ENCODE results near the gene MRPS23. TPM values are rescaled to one million over a fixed set of nuclear protein-coding genes. Genes with fewer than 3 reads are reported as not detected.

MRPS23 gene
- total RNA-seq, 1 donor from 2014 or later, result 16.4 TPM

DNA sequence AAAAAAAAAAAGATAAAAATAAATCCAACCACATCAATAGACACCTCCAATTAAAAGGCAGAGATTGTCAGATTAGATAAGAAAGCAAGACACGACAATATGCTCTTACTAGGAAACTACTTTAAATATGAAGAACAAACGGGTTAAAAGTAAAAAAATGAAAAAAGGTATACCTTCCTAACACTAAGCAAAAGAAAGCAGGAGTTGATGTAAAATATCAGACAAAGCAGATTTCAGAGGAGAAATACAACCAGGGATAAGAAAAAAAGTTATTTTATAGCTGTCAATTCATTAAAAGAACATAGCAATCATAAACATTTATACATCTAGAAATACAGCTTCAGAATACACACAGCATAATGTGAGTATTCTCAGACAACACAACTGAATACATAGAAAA lies 55.0 kb downstream of the MRPS23 start:
- Mint-ChIP-seq H3K4me1 (no peaks in the 10 kb centered on the region), H3K9me3 (peaks cover 16% of the 10 kb centered on the region), H3K36me3 (peaks cover 9% of the 10 kb centered on the region), H3K4me3 (no peak overlapping the region), H3K27me3 (ENCODE audit: insufficient read depth, low read depth) (peaks cover 2% of the 10 kb centered on the region), H3K27ac (no peak overlapping the region)
- Histone ChIP-seq H3K36me3 (no peaks in the 10 kb centered on the region), H3K9ac (no peak overlapping the region), H3K27ac (no peak overlapping the region), H3K4me2 (no peak overlapping the region), H3F3A (ENCODE audit: low read depth) (no peaks in the 10 kb centered on the region), H3K27me3 (no peaks in the 10 kb centered on the region), H2AFZ (replicated peaks) (no peak overlapping the region), H3K4me3 (no peak overlapping the region), H3K4me1 (no peaks in the 10 kb centered on the region), H3K79me2 (ENCODE audit: low read depth) (no peaks in the 10 kb centered on the region), H4K20me1 (ENCODE audit: low read depth) (no peaks in the 10 kb centered on the region), H3K9me3 (ENCODE audit: low read depth) (no peaks in the 10 kb centered on the region)
- no peak for DNase-seq (ENCODE audit: low spot score)
- TF ChIP-seq EZH2phosphoT487 (IDR thresholded peaks at IDR 0.05), result no peak
- TF ChIP-seq CTCF (IDR thresholded peaks at IDR 0.05), result no peak
- no peak for TF ChIP-seq EZH2 (IDR thresholded peaks at IDR 0.05)

DNA sequence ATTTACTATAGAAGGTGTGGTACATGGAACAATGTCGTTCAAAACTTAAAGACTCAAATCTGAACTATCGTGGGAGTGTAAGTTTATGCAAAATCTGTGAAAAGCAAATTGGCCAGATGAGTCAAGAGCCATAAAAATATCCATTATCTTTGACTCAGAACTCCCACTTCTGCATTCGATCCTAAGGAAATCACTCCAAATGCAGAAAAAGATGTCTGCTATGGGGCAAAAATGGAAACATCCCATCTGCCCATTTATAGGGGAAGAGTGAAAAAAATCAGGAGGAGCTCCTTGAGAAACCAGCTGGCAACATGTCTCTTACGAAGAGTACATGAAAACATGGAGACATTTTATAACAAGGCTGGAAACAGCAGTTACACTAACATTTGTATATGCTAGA lies 61.1 kb downstream of the MRPS23 start:
- Histone ChIP-seq H3K4me2 (no peak overlapping the region), H3K9ac (no peak overlapping the region), H3K4me1 (peaks cover 2% of the 10 kb centered on the region), H3K9me3 (ENCODE audit: low read depth) (no peaks in the 10 kb centered on the region), H3K36me3 (no peaks in the 10 kb centered on the region), H3K4me3 (no peak overlapping the region), H3K27ac (no peak overlapping the region), H3K27me3 (peaks cover 38% of the 10 kb centered on the region), H2AFZ (replicated peaks) (no peak overlapping the region), H4K20me1 (ENCODE audit: low read depth) (no peaks in the 10 kb centered on the region), H3F3A (ENCODE audit: low read depth) (no peaks in the 10 kb centered on the region), H3K79me2 (ENCODE audit: low read depth) (no peaks in the 10 kb centered on the region)
- DNase-seq (ENCODE audit: low spot score), result no peak
- Mint-ChIP-seq H3K9me3 (peaks cover 16% of the 10 kb centered on the region), H3K27ac (no peak overlapping the region), H3K27me3 (ENCODE audit: insufficient read depth, low read depth) (peaks cover 4% of the 10 kb centered on the region), H3K4me3 (no peak overlapping the region), H3K4me1 (peaks cover 8% of the 10 kb centered on the region), H3K36me3 (peaks cover 9% of the 10 kb centered on the region)
- TF ChIP-seq EZH2phosphoT487 (IDR thresholded peaks at IDR 0.05) (no peak), CTCF (IDR thresholded peaks at IDR 0.05) (no peak), EZH2 (IDR thresholded peaks at IDR 0.05) (no peak)

GRCh38 chr17:57785022-57785421 lies 64.8 kb downstream of the MRPS23 start:
- Histone ChIP-seq H3K4me1 (peaks cover 28% of the 10 kb centered on the region), H3K27me3 (peaks cover 41% of the 10 kb centered on the region), H3K4me2 (no peak overlapping the region), H3K27ac (no peak overlapping the region), H2AFZ (replicated peaks) (no peak overlapping the region), H3K36me3 (no peaks in the 10 kb centered on the region), H4K20me1 (ENCODE audit: low read depth) (peaks cover 4% of the 10 kb centered on the region), H3K9me3 (ENCODE audit: low read depth) (no peaks in the 10 kb centered on the region), H3F3A (ENCODE audit: low read depth) (peaks cover 19% of the 10 kb centered on the region), H3K9ac (no peak overlapping the region), H3K4me3 (no peak overlapping the region), H3K79me2 (ENCODE audit: low read depth) (no peaks in the 10 kb centered on the region)
- no peak overlapping the region for H3K4me3 Mint-ChIP-seq
- TF ChIP-seq CTCF (IDR thresholded peaks at IDR 0.05) (no peak), EZH2 (IDR thresholded peaks at IDR 0.05) (no peak), EZH2phosphoT487 (IDR thresholded peaks at IDR 0.05) (no peak)
- H3K27me3 Mint-ChIP-seq (ENCODE audit: insufficient read depth, low read depth), result peaks cover 3% of the 10 kb centered on the region
- no peaks in the 10 kb centered on the region for H3K9me3 Mint-ChIP-seq
- DNase-seq (ENCODE audit: low spot score), result no peak
- no peaks in the 10 kb centered on the region for H3K36me3 Mint-ChIP-seq
- H3K4me1 Mint-ChIP-seq, result peaks cover 21% of the 10 kb centered on the region
- H3K27ac Mint-ChIP-seq, result no peak overlapping the region

Small RNA genes within 50 kb of the gene (small RNA-seq; reads per million reads assigned to genes)
- gene RN7SKP94, result not detected

Other genes starting within 250 kb of the MRPS23 start
- not detected in 2 replicates for gene CCDC182, start 104.7 kb downstream of the MRPS23 start, total RNA-seq (ENCODE audit: low replicate concordance)
- 8.8 and 14.7 TPM in 2 replicates for gene CUEDC1, start 105.4 kb upstream of the MRPS23 start, total RNA-seq (ENCODE audit: low replicate concordance)
- gene VEZF1, start 138.2 kb upstream of the MRPS23 start, total RNA-seq (ENCODE audit: low replicate concordance), result 90.4 and 103 TPM in 2 replicates
- 436 and 556 TPM in 2 replicates for gene SRSF1, start 157.2 kb upstream of the MRPS23 start, total RNA-seq (ENCODE audit: low replicate concordance)
- 46.8 and 52.6 TPM in 2 replicates for gene DYNLL2, start 233.4 kb upstream of the MRPS23 start, total RNA-seq (ENCODE audit: low replicate concordance)

Measured in neural progenitor cell (in vitro differentiated cells).